GM12891 (cell line): Measurements from ENCODE around the gene SYPL2.

Experiments used
- POLR2A ChIP-seq: IDR thresholded peaks from 2 replicates; pipeline ENCODE4 v1.6.1; 2011; ENCODE audit warnings: low read depth, low read length, control low read depth
- POLR2AphosphoS5 ChIP-seq: IDR thresholded peaks from 2 replicates; pipeline ENCODE4 v1.6.1; 2011; ENCODE audit warnings: low read depth, low read length, control low read depth
- SPI1 ChIP-seq: IDR thresholded peaks from 2 replicates; pipeline ENCODE4 v1.6.1; 2011; ENCODE audit warnings: low read depth, low read length, control low read depth
- TAF1 ChIP-seq: IDR thresholded peaks from 2 replicates; pipeline ENCODE4 v1.6.1; 2011; ENCODE audit warnings: low read depth, low read length, control low read depth

GRCh38 chr1:109434484-109434883, 31.9 kb upstream of the SYPL2 start:
- TF ChIP-seq TAF1 (no peak), POLR2A (no peak), POLR2AphosphoS5 (no peak), SPI1 (no peak)
